Neuron (in vitro differentiated cells): Measurements from ENCODE around the gene MAF.

Source experiments
- H2AFZ ChIP-seq: one replicate; pipeline ENCODE4 v1.6.1; 2013; ENCODE audit warnings: low read depth, mild to moderate bottlenecking, inconsistent platforms, low read length, moderate library complexity
- H3K27me3 ChIP-seq: one replicate; pipeline ENCODE4 v1.6.1; 2013; ENCODE audit warnings: low read length; ENCODE audit not compliant: insufficient read depth
- H3K36me3 ChIP-seq: one replicate; pipeline ENCODE4 v1.6.1; 2013; ENCODE audit warnings: low read length; ENCODE audit not compliant: insufficient read depth
- H3K4me1 ChIP-seq: one replicate; pipeline ENCODE4 v1.6.1; 2013; ENCODE audit warnings: low read length; ENCODE audit not compliant: insufficient read depth
- H3K4me3 ChIP-seq: 2 replicates; pipeline ENCODE4 v1.5.1; 2013; ENCODE audit warnings: mild to moderate bottlenecking, low read length, moderate library complexity
- H3K9me3 ChIP-seq: one replicate; pipeline ENCODE4 v1.6.1; 2013; ENCODE audit warnings: low read length

Gene MAF

DNA sequence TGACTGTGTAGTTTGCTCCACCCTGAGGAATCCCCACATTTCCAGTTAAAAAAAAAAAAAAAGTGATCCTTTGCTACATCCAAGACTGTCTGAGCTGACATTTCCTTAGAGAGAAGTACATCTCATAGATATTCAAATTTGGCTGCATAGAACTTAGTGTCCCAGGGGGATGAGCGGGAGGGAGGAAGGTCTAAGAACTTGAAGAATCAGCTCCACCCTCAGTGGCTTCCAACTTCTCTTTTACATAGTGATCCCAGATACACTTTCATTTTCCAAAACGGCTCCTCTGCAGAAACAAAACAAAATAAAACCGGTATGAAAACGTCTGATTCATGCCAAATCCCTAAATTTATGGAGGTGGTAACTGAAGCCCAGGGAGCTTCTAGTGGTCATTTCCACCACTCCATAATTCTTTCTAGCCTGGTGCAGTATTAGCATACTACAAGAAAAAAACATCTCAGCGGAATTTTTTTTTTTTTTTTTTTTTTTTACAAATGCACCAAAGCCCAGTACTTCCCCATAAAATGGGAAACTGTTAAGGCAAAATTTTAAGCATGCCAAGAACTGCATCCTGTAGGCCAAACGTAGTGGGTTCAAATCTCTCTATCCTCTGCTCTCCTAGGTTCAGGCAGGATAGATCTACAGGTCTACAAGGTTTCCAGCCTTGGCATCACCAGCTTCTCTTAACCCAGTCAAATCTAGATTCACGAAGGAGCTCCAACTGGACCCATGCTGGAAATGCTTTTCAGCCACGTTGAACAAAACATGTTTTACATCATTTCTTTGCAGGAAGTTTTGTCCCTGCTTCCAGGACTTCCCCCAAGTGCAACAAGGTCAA, 29.3 kb downstream of the MAF start:
- no peaks in the 10 kb centered on the region for H3K36me3 ChIP-seq
- peaks cover 15% of the 10 kb centered on the region for H3K4me1 ChIP-seq
- no peak overlapping the region for H2AFZ ChIP-seq
- peaks cover 3% of the 10 kb centered on the region for H3K9me3 ChIP-seq
- H3K4me3 ChIP-seq: no peak overlapping the region
- H3K27me3 ChIP-seq: no peaks in the 10 kb centered on the region

DNA sequence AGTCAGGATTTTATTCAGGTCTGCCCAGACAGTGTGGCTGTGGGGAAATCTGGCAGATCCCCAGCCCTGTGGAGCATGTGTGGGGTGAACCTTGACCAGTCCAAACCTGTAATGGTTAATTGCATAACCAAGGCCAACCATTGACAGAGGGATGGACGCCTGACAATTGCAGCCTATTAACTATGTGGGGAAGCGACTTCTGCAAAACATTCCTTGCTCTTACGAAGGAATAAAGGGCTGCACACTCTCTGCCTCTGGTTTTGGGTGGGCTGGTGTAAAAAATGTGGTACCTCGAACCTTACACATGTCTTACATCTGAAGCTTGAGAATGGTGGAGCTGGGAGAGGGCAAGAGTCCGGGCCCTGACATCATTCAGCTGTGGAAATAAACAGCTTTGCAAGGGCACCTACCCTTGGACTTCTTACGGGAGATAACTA, 35.8 kb downstream of the MAF start:
- H2AFZ ChIP-seq: no peak overlapping the region
- H3K9me3 ChIP-seq: peaks cover 3% of the 10 kb centered on the region
- no peak overlapping the region for H3K4me3 ChIP-seq
- no peaks in the 10 kb centered on the region for H3K27me3 ChIP-seq
- H3K36me3 ChIP-seq: no peaks in the 10 kb centered on the region
- H3K4me1 ChIP-seq: peaks cover 23% of the 10 kb centered on the region

DNA sequence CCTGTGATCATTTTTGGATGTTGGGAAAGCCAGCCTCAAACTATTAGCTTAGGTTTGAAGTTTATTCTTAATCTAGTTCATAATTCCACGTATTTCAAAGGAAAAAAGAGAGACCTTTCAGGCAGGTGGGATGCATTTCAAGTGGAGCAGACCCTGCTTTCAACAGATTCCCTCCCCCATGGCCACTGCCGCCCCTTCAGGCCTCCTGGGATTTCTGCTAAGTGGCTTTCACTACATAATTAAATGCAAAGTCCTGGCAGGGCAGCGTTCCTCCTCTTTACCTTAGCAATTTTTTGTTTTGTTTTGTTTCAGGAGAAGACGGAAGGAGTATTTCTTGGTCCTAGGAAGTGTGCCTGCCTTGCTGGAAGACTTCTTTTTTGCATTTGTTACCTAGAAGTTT, 36.6 kb downstream of the MAF start:
- peaks cover 3% of the 10 kb centered on the region for H3K9me3 ChIP-seq
- H3K36me3 ChIP-seq: no peaks in the 10 kb centered on the region
- H3K4me3 ChIP-seq: no peak overlapping the region
- peaks cover 23% of the 10 kb centered on the region for H3K4me1 ChIP-seq
- no peak overlapping the region for H2AFZ ChIP-seq
- no peaks in the 10 kb centered on the region for H3K27me3 ChIP-seq

DNA sequence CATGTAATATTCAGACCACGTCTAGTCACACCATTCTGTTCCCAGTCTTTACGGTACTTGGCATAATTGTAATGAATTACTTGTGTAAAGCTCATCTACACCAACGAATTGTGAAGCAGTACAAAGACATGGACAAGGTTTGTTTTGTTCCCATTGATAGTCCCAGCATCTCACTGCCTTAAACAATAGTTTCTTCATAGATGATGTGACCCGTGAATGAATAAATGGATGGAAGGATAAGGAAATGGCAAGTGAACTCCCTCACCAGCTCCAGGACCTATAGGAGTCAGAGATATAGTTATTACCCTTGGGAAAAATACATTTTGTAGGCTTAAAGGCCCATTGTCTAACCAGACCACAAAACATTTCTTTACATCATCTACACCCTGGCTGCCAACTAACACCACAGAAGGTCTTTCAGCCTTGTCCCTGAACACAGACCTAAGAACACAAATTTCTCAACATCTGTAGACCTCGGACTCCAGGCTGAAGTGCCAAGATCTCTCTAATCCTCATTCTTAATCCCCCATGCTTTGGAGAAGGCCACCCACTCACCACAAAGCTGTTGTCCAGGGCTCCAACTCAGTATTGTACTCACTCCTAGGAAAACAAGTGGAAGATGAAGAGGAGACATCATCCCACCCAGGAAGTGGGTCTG, 38.2 kb downstream of the MAF start:
- no peaks in the 10 kb centered on the region for H3K36me3 ChIP-seq
- no peak overlapping the region for H3K4me3 ChIP-seq
- H3K4me1 ChIP-seq: peaks cover 23% of the 10 kb centered on the region
- H3K9me3 ChIP-seq: peaks cover 3% of the 10 kb centered on the region
- no peak overlapping the region for H2AFZ ChIP-seq
- no peaks in the 10 kb centered on the region for H3K27me3 ChIP-seq

DNA sequence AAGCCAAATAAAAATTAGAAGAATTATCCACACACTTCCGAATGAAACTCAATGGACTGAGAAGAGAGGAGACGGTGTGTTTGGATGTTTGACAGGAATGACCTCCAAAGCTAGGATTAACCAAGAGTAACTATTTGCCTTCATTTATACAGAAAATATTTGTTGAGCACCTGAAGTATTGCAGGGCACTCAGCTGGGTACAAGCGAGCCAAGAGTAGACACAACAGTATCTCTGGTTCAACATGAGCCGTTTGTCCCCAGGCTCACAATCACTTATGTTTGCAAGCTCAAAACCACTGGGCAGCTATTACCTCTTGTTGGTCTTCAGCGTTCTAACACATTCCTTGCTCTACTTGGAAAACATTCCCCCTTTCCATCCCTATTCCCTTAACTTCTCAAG, 38.8 kb downstream of the MAF start:
- peaks cover 3% of the 10 kb centered on the region for H3K9me3 ChIP-seq
- no peaks in the 10 kb centered on the region for H3K36me3 ChIP-seq

DNA sequence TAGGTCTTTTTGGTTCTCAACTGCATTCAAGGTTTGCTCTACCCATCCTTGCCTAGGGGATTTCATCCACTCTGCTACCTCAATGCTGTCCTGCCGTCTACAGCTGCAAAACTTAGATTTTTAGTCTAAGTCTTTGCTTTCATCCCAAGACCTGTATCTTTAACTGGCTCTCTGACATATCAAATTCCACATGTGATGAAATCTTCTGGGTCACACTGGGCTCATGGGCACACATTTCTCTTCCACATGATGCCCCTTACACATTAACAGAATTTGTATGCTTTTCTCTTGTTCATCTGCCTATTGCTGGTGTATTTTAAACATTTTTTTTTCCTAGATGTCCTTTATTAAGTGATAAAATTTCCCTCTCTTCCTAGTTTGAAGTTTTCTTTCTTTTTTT, 39.6 kb downstream of the MAF start:
- H3K4me3 ChIP-seq: no peak overlapping the region
- peaks cover 23% of the 10 kb centered on the region for H3K4me1 ChIP-seq
- H3K9me3 ChIP-seq: no peaks in the 10 kb centered on the region
- H3K36me3 ChIP-seq: no peaks in the 10 kb centered on the region
- H3K27me3 ChIP-seq: no peaks in the 10 kb centered on the region
- no peak overlapping the region for H2AFZ ChIP-seq

More for the DNA sequence above, 38.8 kb downstream of the MAF start:
- no peaks in the 10 kb centered on the region for H3K27me3 ChIP-seq
- H3K4me3 ChIP-seq: no peak overlapping the region
- no peak overlapping the region for H2AFZ ChIP-seq
- peaks cover 23% of the 10 kb centered on the region for H3K4me1 ChIP-seq

DNA sequence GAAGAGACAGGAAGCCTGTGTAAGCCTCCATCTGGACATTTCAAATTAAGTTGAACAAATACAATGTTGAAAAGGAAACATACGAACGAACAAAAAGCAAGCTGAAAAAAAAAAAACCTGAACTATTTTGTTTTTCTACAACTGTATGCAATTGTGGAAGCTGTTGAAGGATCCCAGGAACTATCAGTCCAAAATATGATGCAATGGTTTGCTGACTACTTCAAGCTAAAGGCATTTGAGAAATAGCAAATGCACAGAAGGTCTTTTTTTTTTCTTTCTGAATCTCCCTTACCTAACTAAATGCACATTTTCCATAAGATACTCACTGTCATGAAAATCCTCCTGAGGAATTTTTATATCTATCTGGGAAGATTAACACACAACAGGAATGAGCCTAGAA, 40.2 kb downstream of the MAF start:
- Histone ChIP-seq H3K27me3 (no peaks in the 10 kb centered on the region), H3K36me3 (no peaks in the 10 kb centered on the region), H2AFZ (no peak overlapping the region), H3K9me3 (no peaks in the 10 kb centered on the region), H3K4me1 (peaks cover 23% of the 10 kb centered on the region), H3K4me3 (no peak overlapping the region)

DNA sequence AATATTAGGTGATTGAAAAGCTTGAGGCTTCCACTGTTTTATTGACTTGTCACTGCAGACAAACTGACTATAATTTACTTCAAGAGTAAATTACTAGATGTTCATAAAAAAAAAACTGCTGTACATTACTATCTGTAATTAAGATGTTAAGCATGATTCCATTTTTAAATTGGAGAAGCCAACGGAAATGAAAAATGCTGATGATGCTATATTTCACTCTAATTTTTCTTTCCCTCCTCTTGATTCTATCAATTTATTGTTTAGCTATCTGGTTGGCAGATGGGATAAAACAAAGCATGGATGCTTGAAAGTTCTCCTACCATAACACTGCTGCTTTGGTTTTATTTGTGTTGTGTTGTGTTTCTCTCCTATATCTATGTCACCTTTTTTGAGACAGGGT, 41.0 kb downstream of the MAF start:
- no peaks in the 10 kb centered on the region for H3K27me3 ChIP-seq
- H3K36me3 ChIP-seq: no peaks in the 10 kb centered on the region
- peaks cover 21% of the 10 kb centered on the region for H3K4me1 ChIP-seq
- no peak overlapping the region for H2AFZ ChIP-seq
- H3K4me3 ChIP-seq: no peak overlapping the region
- H3K9me3 ChIP-seq: no peaks in the 10 kb centered on the region

DNA sequence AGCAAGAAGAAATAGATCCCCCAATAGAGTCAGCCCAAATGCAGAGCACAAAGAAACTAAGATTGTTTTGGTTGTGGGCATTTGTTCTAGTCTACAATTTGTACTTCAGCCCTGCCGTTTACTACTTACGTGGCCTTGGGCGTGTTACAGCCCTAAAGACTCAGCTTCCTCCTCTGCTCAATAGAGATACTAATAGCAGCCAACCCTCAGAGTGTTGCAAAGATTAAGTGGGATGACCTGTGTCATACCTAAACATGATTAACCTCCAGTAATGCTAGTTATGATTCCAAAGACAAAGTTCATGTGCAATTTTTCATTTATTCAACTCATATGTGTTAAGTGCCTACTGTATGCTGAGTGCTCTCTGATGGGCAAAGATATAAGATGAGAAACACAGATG, 43.1 kb downstream of the MAF start:
- Histone ChIP-seq H3K27me3 (no peaks in the 10 kb centered on the region), H3K9me3 (no peaks in the 10 kb centered on the region), H3K4me3 (no peak overlapping the region), H2AFZ (no peak overlapping the region), H3K36me3 (no peaks in the 10 kb centered on the region), H3K4me1 (peaks cover 5% of the 10 kb centered on the region)

DNA sequence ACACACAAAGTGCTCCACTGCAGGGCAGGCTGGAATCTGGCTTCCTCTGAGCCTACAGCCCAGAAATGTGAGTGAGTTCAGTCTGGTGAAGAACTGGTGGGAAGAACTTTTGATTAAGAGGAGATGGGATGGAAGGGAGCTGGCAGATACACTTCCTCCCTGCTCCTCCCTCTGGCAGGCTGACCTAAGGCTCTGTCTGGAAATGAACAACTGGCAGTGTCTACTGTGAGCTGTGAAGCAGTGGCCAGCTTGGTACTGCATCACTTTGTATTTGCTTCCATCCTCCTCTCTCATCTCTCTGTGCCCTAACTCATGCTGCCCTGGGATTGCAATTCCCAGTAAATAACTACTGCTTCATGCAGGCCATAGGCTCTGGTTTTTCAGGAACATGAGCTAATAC, 45.6 kb downstream of the MAF start:
- Histone ChIP-seq H3K4me1 (no peaks in the 10 kb centered on the region), H3K4me3 (no peak overlapping the region), H3K27me3 (no peaks in the 10 kb centered on the region), H3K9me3 (no peaks in the 10 kb centered on the region), H2AFZ (no peak overlapping the region), H3K36me3 (no peaks in the 10 kb centered on the region)

DNA sequence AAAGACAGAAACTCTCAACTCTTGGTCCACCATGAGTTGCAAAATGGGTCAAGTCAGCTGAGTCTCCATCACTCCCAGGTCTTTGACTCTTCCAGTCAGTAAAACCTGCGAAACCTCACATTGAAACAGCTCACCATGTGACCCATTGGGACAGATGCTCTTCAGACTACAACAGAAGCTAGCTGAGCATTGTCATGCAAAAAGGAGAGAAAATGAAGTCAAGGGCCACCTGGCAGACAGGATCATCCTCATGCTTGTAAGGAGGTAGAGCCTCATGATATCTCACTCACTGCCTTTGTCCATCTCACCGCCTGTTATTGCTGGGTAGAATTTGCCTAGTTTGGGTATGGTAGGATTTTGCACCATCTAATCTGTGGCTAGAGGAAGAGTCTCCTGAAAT, 50.2 kb downstream of the MAF start:
- no peak overlapping the region for H3K4me3 ChIP-seq
- no peaks in the 10 kb centered on the region for H3K27me3 ChIP-seq
- no peaks in the 10 kb centered on the region for H3K9me3 ChIP-seq
- H3K4me1 ChIP-seq: no peaks in the 10 kb centered on the region
- H2AFZ ChIP-seq: no peak overlapping the region
- H3K36me3 ChIP-seq: no peaks in the 10 kb centered on the region

DNA sequence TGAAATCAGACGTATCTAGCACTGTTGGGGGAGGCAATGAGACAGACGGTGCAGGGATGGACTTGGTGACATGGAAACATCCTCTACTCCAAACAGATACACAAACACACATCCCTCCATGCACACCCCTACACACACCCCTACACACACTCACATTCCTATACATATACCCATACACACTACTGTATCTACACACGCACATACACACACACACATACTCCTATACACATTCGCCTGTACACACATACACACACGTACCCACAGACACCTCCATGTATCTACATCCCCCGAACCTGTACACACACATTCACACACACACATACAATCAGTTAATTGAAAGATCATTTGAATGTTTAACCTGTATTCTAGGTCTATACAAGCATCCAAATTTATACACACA, 53.5 kb downstream of the MAF start:
- no peaks in the 10 kb centered on the region for H3K36me3 ChIP-seq
- H3K27me3 ChIP-seq: no peaks in the 10 kb centered on the region
- no peaks in the 10 kb centered on the region for H3K4me1 ChIP-seq
- no peaks in the 10 kb centered on the region for H3K9me3 ChIP-seq
- no peak overlapping the region for H3K4me3 ChIP-seq
- no peak overlapping the region for H2AFZ ChIP-seq
